Measurements from ENCODE around the gene PRR16.

PRR16 gene

GRCh38 chr5:120610145-120610544 lies 146.0 kb downstream of the PRR16 start:
- H3K9me3 ChIP-seq (replicated peaks; ENCODE audit: insufficient read depth, low read length): no peaks in the 10 kb centered on the region
- no peaks in the 10 kb centered on the region for H4K20me1 ChIP-seq (ENCODE audit: insufficient read depth, low read length)
- no peak overlapping the region for H3K27ac ChIP-seq (ENCODE audit: low read length)
- H3K4me3 ChIP-seq (ENCODE audit: low read length): no peak overlapping the region
- H3K9me2 ChIP-seq (replicated peaks; ENCODE audit: insufficient read depth, low read length): no peaks in the 10 kb centered on the region
- TF ChIP-seq CTCF (IDR thresholded peaks at IDR 0.05; ENCODE audit: low read length): no peak
- TF ChIP-seq EZH2phosphoT487 (IDR thresholded peaks at IDR 0.05; ENCODE audit: low read length): no peak
- no peak for TF ChIP-seq EZH2 (optimal IDR thresholded peaks at IDR 0.05; ENCODE audit: low read depth, low read length)
- H3K9ac ChIP-seq (ENCODE audit: low read length): no peak overlapping the region
- no peaks in the 10 kb centered on the region for H3F3A ChIP-seq (ENCODE audit: insufficient read depth, low read length)
- H3K4me1 ChIP-seq (ENCODE audit: low read length): no peaks in the 10 kb centered on the region
- no peaks in the 10 kb centered on the region for H3K79me2 ChIP-seq (ENCODE audit: low read length)
- DNase-seq: no peak
- H3K4me2 ChIP-seq (ENCODE audit: low read depth, low read length): no peak overlapping the region
- H3K27me3 ChIP-seq (replicated peaks; ENCODE audit: insufficient read depth, low read length): no peaks in the 10 kb centered on the region
- H3K36me3 ChIP-seq (replicated peaks; ENCODE audit: insufficient read depth, low read length): no peaks in the 10 kb centered on the region
- no peak overlapping the region for H2AFZ ChIP-seq (ENCODE audit: low read length)

DNA sequence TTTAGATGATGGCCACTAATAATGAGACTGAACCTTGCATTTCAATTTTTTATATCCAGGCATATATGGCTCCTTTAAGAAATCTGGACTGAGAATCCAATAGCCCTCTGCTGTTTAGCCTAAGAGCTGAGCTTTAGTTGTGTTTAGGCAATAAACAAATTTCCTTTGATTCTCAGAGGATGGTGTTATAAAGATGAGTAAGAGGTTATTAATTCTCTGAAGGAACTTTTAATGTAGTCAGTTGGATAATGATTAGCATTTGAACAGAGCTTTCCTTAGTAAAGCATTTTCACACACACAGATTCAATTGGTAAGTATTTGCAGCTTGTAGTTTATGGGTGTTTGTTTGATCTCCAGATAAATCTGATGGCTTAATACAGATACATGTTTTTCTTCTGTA lies 149.6 kb downstream of the PRR16 start:
- Histone ChIP-seq H3K36me3 (replicated peaks; ENCODE audit: insufficient read depth, low read length) (no peaks in the 10 kb centered on the region), H3K9me2 (replicated peaks; ENCODE audit: insufficient read depth, low read length) (no peaks in the 10 kb centered on the region), H3K4me1 (ENCODE audit: low read length) (no peaks in the 10 kb centered on the region), H3K27me3 (replicated peaks; ENCODE audit: insufficient read depth, low read length) (no peaks in the 10 kb centered on the region), H3K9ac (ENCODE audit: low read length) (no peak overlapping the region), H3F3A (ENCODE audit: insufficient read depth, low read length) (no peaks in the 10 kb centered on the region), H3K4me2 (ENCODE audit: low read depth, low read length) (no peak overlapping the region), H3K9me3 (replicated peaks; ENCODE audit: insufficient read depth, low read length) (no peaks in the 10 kb centered on the region), H3K4me3 (ENCODE audit: low read length) (no peak overlapping the region), H2AFZ (ENCODE audit: low read length) (no peak overlapping the region), H3K79me2 (ENCODE audit: low read length) (no peaks in the 10 kb centered on the region), H4K20me1 (ENCODE audit: insufficient read depth, low read length) (no peaks in the 10 kb centered on the region), H3K27ac (ENCODE audit: low read length) (no peak overlapping the region)
- TF ChIP-seq CTCF (IDR thresholded peaks at IDR 0.05; ENCODE audit: low read length): no peak
- TF ChIP-seq EZH2phosphoT487 (IDR thresholded peaks at IDR 0.05; ENCODE audit: low read length): no peak
- no peak for TF ChIP-seq EZH2 (optimal IDR thresholded peaks at IDR 0.05; ENCODE audit: low read depth, low read length)
- no peak for DNase-seq

- no peak for TF ChIP-seq CTCF (IDR thresholded peaks at IDR 0.05; ENCODE audit: low read length)
- TF ChIP-seq EZH2phosphoT487 (IDR thresholded peaks at IDR 0.05; ENCODE audit: low read length): no peak
- no peak for TF ChIP-seq EZH2 (optimal IDR thresholded peaks at IDR 0.05; ENCODE audit: low read depth, low read length)
- Histone ChIP-seq H3K4me1 (ENCODE audit: low read length) (no peaks in the 10 kb centered on the region), H3K9me2 (replicated peaks; ENCODE audit: insufficient read depth, low read length) (no peaks in the 10 kb centered on the region), H3K4me2 (ENCODE audit: low read depth, low read length) (no peak overlapping the region), H3K27ac (ENCODE audit: low read length) (no peak overlapping the region), H3K9me3 (replicated peaks; ENCODE audit: insufficient read depth, low read length) (no peaks in the 10 kb centered on the region), H3K4me3 (ENCODE audit: low read length) (no peak overlapping the region), H3K9ac (ENCODE audit: low read length) (no peak overlapping the region), H4K20me1 (ENCODE audit: insufficient read depth, low read length) (no peaks in the 10 kb centered on the region), H3F3A (ENCODE audit: insufficient read depth, low read length) (no peaks in the 10 kb centered on the region), H3K79me2 (ENCODE audit: low read length) (no peaks in the 10 kb centered on the region), H2AFZ (ENCODE audit: low read length) (no peak overlapping the region), H3K27me3 (replicated peaks; ENCODE audit: insufficient read depth, low read length) (no peaks in the 10 kb centered on the region), H3K36me3 (replicated peaks; ENCODE audit: insufficient read depth, low read length) (no peaks in the 10 kb centered on the region)
- no peak for DNase-seq
Observed at GRCh38 chr5:120614531-120615180, 150.6 kb downstream of the PRR16 start.
